Suprapubic skin (tissue), 4 donors: ENCODE results near the gene MGAT5B. TPM values are rescaled to one million over a fixed set of nuclear protein-coding genes. Genes with fewer than 3 reads are reported as not detected.

Experiments used
- DNase-seq, 2 donors: peaks; one replicate each; pipeline ENCODE4 v3.0.0-alpha.2; 2019; ENCODE audit warnings: low spot score in 2 of 2
- H3K27ac ChIP-seq: fragments of 200-600 bp; sonication (generic); one replicate; pipeline ENCODE4 v1.5.1; 2019
- H3K27me3 ChIP-seq: fragments of 200-600 bp; sonication (generic); one replicate; pipeline ENCODE4 v1.5.1; 2019
- H3K36me3 ChIP-seq: fragments of 200-600 bp; sonication (generic); one replicate; pipeline ENCODE4 v1.5.1; 2019
- H3K4me1 ChIP-seq: fragments of 200-600 bp; sonication (generic); one replicate; pipeline ENCODE4 v1.5.1; 2019
- H3K4me3 ChIP-seq: fragments of 200-600 bp; sonication (generic); one replicate; pipeline ENCODE4 v1.5.1; 2019; ENCODE audit warnings: mild to moderate bottlenecking
- H3K9me3 ChIP-seq: fragments of 200-600 bp; sonication (generic); one replicate; pipeline ENCODE4 v1.5.1; 2019
- EP300 ChIP-seq: sonication (generic); formaldehyde crosslinking; IDR thresholded peaks from one replicate; pipeline ENCODE4 v1.6.1; 2017; ENCODE audit warnings: antibody characterized with exemption
- POLR2A ChIP-seq, 2 donors: fragments of 450-650 bp; IDR thresholded peaks; one replicate each; pipeline ENCODE4 v1.6.1; 2017; ENCODE audit warnings: antibody characterized with exemption in 2 of 2, mild to moderate bottlenecking in 2 of 2, moderate library complexity in 2 of 2
- POLR2AphosphoS5 ChIP-seq, 3 donors: sonication (generic); formaldehyde crosslinking; IDR thresholded peaks; one replicate each; pipeline ENCODE4 v1.6.1; 2017; ENCODE audit warnings: antibody characterized with exemption in 3 of 3
- WGBS: methylation state at CpG from one replicate; pipeline ENCODE4 v1.1.5; 2018; 5-methylcytosine and 5-hydroxymethylcytosine counted together
- total RNA-seq, 4 donors: library from RNA; depleted of rRNA; stranded (reverse); fragments of >200 nt; gene quantifications; one replicate each; pipeline ENCODE4 v1.1.0, GENCODE V29; 2016
- TF ChIP-seq, protein P1 (sequence below), 2 donors: fragments of 200-600 bp in 1 of 2; fragments of 450-650 bp in 1 of 2; sonication (generic) in 1 of 2; IDR thresholded peaks; one replicate each; pipeline ENCODE4 v1.5.1; 2016 to 2019; ENCODE audit warnings: antibody characterized with exemption in 2 of 2, mild to moderate bottlenecking in 1 of 2, moderate library complexity in 1 of 2

The MGAT5B gene
- total RNA-seq, 4 donors from 2014 or later = 0.26 to 0.72 (median 0.30) TPM; not detected in 1

GRCh38 chr17:76929148-76929547, 60.9 kb downstream of the MGAT5B start:
- no peak overlapping the region for H3K27ac ChIP-seq
- DNase-seq = no peak
- WGBS = 92% methylated on average over 3 of the region's 3 CpGs
- no peaks in the 10 kb centered on the region for H3K9me3 ChIP-seq
- H3K4me1 ChIP-seq = no peaks in the 10 kb centered on the region
- H3K36me3 ChIP-seq = no peaks in the 10 kb centered on the region
- no peak for TF ChIP-seq EP300
- TF ChIP-seq, protein P1, sequence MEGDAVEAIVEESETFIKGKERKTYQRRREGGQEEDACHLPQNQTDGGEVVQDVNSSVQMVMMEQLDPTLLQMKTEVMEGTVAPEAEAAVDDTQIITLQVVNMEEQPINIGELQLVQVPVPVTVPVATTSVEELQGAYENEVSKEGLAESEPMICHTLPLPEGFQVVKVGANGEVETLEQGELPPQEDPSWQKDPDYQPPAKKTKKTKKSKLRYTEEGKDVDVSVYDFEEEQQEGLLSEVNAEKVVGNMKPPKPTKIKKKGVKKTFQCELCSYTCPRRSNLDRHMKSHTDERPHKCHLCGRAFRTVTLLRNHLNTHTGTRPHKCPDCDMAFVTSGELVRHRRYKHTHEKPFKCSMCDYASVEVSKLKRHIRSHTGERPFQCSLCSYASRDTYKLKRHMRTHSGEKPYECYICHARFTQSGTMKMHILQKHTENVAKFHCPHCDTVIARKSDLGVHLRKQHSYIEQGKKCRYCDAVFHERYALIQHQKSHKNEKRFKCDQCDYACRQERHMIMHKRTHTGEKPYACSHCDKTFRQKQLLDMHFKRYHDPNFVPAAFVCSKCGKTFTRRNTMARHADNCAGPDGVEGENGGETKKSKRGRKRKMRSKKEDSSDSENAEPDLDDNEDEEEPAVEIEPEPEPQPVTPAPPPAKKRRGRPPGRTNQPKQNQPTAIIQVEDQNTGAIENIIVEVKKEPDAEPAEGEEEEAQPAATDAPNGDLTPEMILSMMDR (IDR thresholded peaks at IDR 0.05) = no peak
- TF ChIP-seq POLR2AphosphoS5 (IDR thresholded peaks at IDR 0.05) = no peak
- TF ChIP-seq POLR2A (IDR thresholded peaks at IDR 0.05) = no peak
- H3K4me3 ChIP-seq = no peak overlapping the region
- H3K27me3 ChIP-seq = peaks cover 14% of the 10 kb centered on the region

DNA sequence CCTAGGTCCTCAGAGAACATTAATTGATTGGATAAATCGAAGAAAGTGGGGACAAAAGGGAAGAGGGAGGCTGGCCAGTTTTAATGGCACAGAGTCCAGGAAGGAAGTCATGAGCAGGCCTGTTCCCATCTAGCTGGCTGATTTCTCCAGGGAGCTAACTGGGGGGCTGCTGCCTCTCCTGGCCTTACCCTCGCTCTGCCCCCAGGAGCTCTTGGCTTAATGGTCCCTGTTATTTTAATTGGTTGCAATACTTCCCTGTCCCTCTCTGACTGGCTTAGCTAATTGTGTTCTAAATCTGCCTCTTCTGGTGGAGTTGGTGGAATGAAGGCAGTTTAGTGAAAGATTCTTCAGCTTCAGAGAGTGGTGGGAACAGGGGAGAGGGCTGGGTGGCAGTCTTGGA, 61.4 kb downstream of the MGAT5B start:
- Histone ChIP-seq H3K27ac (no peak overlapping the region), H3K4me3 (no peak overlapping the region), H3K9me3 (no peaks in the 10 kb centered on the region), H3K36me3 (no peaks in the 10 kb centered on the region), H3K27me3 (peaks cover 17% of the 10 kb centered on the region), H3K4me1 (no peaks in the 10 kb centered on the region)
- WGBS = 61% methylated on average over 2 of the region's 2 CpGs
- no peak for DNase-seq
- no peak for TF ChIP-seq EP300
- TF ChIP-seq POLR2A (IDR thresholded peaks at IDR 0.05) = no peak
- TF ChIP-seq POLR2AphosphoS5 (IDR thresholded peaks at IDR 0.05) = no peak
- TF ChIP-seq, protein P1 (IDR thresholded peaks at IDR 0.05) = no peak

- Histone ChIP-seq H3K4me3 (no peak overlapping the region), H3K9me3 (no peaks in the 10 kb centered on the region), H3K27me3 (peaks cover 17% of the 10 kb centered on the region), H3K36me3 (no peaks in the 10 kb centered on the region), H3K27ac (no peak overlapping the region), H3K4me1 (no peaks in the 10 kb centered on the region)
- no peak for DNase-seq
- 60% methylated on average over 6 of the region's 6 CpGs for WGBS
- TF ChIP-seq POLR2A (IDR thresholded peaks at IDR 0.05) (no peak), POLR2AphosphoS5 (IDR thresholded peaks at IDR 0.05) (no peak), EP300 (no peak)
- TF ChIP-seq, protein P1 (IDR thresholded peaks at IDR 0.05) = no peak
Observed at GRCh38 chr17:76930107-76930506, 61.9 kb downstream of the MGAT5B start.

GRCh38 chr17:76932402-76933333, 64.5 kb downstream of the MGAT5B start:
- WGBS = 86% methylated on average over 31 of the region's 36 CpGs
- Histone ChIP-seq H3K4me3 (no peak overlapping the region), H3K27me3 (peaks cover 15% of the 10 kb centered on the region), H3K27ac (no peak overlapping the region), H3K9me3 (no peaks in the 10 kb centered on the region), H3K4me1 (no peaks in the 10 kb centered on the region), H3K36me3 (no peaks in the 10 kb centered on the region)
- DNase-seq = no peak
- TF ChIP-seq EP300 (no peak), POLR2A (IDR thresholded peaks at IDR 0.05) (no peak), POLR2AphosphoS5 (IDR thresholded peaks at IDR 0.05) (no peak)
- TF ChIP-seq, protein P1 (IDR thresholded peaks at IDR 0.05) = no peak

GRCh38 chr17:76934561-76935320, 66.5 kb downstream of the MGAT5B start:
- no peaks in the 10 kb centered on the region for H3K4me1 ChIP-seq
- H3K27ac ChIP-seq = no peak overlapping the region
- WGBS = 49% methylated on average over 12 of the region's 12 CpGs
- DNase-seq = no peak
- no peaks in the 10 kb centered on the region for H3K36me3 ChIP-seq
- H3K4me3 ChIP-seq = no peak overlapping the region
- TF ChIP-seq POLR2AphosphoS5 (IDR thresholded peaks at IDR 0.05) = no peak
- TF ChIP-seq EP300 = no peak
- no peak for TF ChIP-seq POLR2A (IDR thresholded peaks at IDR 0.05)
- TF ChIP-seq, protein P1 (IDR thresholded peaks at IDR 0.05) = no peak
- no peaks in the 10 kb centered on the region for H3K9me3 ChIP-seq
- peaks cover 26% of the 10 kb centered on the region for H3K27me3 ChIP-seq
